ENCODE data around the gene HOTAIR.

The HOTAIR gene

DNA sequence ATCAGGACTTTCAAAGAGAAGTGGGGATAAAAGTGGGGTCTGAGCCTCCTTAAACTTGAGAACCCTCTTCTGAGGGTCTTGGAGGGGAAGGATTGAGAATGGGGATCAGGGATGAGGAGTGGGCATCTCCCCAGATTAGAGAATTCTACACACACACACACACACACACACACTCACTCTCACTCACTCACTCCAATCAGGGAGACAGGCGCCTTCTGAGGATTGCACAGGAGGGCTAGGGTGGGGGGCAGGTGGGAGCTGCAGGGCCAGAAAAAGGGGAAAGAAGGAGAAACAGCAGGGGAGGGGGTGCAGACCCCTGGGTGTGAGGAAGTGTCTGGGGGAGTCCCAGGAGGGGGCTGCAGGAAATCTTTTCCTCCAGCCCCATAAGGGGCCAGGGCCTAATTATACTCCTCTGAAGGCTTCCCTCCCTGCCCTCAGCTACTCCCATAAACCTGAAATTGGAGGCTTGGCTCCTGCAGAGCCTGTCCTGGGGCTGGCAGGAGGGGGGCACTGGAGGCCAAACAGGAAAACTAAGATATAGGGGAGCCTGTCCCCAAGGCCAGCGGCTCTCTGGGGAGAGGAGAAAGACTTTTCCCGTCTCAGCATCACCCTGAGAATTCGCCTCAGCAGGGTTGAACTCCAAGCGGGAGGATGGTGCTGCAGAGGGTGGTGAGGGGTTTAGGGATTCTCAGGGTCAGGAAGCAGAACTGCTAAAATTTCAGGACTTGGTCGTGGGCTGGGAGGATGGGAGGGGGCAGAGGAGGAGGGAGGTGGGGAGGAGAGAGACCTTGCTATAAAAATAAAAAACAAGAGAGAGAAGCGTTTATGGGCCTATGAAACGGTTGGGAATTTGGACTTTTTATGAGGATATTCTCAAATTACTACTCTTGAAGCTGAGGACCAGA, 26.8 kb upstream of the HOTAIR start:
- H3K4me3 ChIP-seq (ENCODE audit: low read length) = peak overlapping the region; percentile 98
- DNase-seq (ENCODE audit: low read depth) = no peak
- TF ChIP-seq, protein P1, sequence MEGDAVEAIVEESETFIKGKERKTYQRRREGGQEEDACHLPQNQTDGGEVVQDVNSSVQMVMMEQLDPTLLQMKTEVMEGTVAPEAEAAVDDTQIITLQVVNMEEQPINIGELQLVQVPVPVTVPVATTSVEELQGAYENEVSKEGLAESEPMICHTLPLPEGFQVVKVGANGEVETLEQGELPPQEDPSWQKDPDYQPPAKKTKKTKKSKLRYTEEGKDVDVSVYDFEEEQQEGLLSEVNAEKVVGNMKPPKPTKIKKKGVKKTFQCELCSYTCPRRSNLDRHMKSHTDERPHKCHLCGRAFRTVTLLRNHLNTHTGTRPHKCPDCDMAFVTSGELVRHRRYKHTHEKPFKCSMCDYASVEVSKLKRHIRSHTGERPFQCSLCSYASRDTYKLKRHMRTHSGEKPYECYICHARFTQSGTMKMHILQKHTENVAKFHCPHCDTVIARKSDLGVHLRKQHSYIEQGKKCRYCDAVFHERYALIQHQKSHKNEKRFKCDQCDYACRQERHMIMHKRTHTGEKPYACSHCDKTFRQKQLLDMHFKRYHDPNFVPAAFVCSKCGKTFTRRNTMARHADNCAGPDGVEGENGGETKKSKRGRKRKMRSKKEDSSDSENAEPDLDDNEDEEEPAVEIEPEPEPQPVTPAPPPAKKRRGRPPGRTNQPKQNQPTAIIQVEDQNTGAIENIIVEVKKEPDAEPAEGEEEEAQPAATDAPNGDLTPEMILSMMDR (conservative IDR thresholded peaks at IDR 0.05; ENCODE audit: low read length) = no peak

DNA sequence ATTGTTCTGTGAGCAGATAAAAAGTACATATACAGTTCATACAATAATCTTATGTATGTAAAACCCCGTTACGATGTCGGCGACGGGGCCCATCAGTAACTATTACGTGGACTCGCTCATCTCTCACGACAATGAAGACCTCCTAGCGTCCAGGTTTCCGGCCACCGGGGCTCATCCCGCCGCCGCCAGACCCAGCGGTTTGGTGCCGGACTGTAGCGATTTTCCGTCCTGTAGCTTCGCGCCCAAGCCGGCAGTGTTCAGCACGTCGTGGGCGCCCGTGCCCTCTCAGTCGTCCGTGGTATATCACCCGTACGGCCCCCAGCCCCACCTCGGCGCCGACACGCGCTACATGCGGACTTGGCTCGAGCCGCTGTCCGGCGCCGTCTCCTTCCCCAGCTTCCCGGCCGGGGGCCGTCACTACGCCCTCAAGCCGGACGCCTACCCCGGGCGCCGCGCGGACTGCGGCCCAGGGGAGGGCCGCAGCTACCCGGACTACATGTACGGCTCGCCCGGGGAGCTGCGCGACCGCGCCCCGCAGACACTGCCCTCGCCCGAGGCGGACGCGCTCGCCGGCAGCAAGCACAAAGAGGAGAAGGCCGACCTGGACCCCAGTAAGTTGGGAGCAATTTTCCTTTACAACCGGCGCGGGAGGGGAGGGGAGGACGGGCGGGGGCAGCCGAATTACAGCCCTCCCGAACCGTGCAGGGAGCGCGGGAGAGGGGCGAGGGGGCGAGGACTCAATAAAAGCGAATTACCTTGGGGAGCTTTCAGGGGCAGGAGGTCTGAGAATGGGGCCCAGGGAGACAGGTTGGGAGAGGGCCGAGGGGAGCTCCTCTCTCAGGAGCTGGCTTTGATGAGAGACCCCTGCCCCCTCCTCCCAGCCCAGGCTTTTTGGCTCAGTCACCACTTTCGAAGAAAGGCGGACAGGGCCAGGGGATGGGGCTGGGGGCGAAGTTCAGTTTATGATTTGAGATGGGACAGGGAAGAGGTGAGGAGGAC, 25.7 kb upstream of the HOTAIR start, which contains the start of gene HOXC9:
HOXC9 (plus strand) TSS at position 46 of the 999 bp plus-strand sequence; CDS start at position 74, 28 bp downstream.
- DNase-seq (ENCODE audit: low read depth) = no peak
- peak within 1 kb of the TSS; percentile 98 for H3K4me3 ChIP-seq (ENCODE audit: low read length)
- TF ChIP-seq, protein P1 (conservative IDR thresholded peaks at IDR 0.05; ENCODE audit: low read length) = 0 out of 2 replicates have a peak, but pooled peaks have one; percentile 1

DNA sequence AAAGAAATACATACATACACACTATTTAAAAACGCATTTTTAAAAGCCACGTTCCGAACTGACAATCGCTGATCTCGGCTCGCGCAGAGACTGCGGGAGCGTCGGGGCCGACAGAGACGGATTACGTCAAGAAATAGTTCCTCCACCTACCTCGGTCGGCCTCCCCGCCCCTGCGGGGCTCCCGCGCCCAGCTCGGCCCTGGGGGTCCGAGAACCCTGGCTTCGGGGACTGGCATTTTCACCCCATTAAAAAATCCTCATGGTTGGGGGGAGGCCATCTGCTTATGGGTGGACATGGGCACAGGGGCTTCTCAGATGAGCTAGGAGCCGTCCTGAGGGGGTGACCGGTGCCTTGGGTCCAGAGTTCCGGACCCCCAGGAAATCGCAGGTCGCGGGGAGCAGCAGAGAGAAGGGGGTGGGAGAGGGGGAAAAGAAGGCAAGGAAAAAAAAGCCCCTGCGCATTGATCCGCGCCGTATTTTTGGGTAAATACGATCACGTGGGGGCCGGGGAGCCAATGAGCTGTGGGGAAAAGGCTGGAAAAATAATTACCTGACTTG, 24.9 kb upstream of the HOTAIR start:
- peak overlapping the region; percentile 98 for H3K4me3 ChIP-seq (ENCODE audit: low read length)
- peak; percentile 87 for DNase-seq (ENCODE audit: low read depth)
- TF ChIP-seq, protein P1 (conservative IDR thresholded peaks at IDR 0.05; ENCODE audit: low read length) = no peak

DNA sequence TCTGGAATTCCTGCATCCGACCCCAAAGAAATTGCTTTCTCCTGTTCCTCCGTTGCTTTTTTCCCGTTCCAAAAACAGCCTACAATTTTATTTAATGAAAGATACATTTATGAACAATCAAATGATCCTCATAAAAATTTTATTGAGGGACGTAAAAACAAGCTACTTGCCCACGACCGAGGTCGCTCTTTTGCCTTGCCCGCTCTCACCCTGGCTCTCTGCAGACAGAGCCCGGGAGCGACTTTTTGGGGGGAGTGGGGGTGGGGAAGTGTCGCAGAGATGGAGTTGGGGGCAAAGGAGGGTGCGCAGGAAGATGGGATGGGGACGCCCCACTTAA, 24.1 kb upstream of the HOTAIR start:
- peak overlapping the region; percentile 98 for H3K4me3 ChIP-seq (ENCODE audit: low read length)
- no peak for DNase-seq (ENCODE audit: low read depth)
- TF ChIP-seq, protein P1 (conservative IDR thresholded peaks at IDR 0.05; ENCODE audit: low read length) = peak; percentile 31

DNA sequence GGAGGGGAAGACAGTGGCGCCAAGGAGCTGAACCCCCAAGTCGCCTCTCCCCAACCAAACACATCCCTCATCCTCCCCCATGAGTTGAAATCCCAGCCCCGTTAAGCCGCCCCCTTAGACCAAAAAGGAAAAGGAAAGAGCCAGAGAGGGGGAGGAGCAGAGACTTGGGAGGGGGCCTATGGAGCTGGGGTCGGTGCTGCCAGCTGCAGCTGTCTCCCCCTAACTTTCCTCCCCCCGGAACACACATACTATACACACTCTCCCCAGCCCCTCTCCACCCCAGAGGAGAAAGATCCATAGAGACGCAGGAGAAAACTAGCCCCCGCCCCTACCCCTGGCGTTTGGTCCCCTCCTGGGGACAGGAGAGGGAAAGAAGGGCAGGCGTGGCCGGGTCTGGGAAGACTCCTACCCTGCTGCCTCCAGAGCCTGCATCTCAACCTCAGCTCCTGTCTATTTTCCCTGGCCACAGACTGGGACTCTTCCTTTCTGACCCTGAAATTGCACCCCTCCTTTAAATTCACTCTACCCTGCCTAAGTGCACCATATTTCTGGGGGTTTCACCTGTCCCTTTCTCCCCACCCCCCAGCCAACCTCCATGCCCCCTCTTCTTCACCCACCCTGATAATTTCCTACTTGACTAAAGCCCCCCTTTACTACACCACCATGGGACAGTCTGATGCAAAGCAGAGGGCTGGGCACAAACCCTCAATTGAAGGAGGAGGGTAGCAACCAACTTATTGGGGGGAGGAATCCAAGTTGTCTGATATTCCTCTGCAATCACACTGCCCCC, 23.6 kb upstream of the HOTAIR start:
- DNase-seq (ENCODE audit: low read depth) = peak; percentile 15
- TF ChIP-seq, protein P1 (conservative IDR thresholded peaks at IDR 0.05; ENCODE audit: low read length) = no peak
- peak overlapping the region; percentile 98 for H3K4me3 ChIP-seq (ENCODE audit: low read length)
